ENCODE data around the gene LIN37.

LIN37 gene, protein sequence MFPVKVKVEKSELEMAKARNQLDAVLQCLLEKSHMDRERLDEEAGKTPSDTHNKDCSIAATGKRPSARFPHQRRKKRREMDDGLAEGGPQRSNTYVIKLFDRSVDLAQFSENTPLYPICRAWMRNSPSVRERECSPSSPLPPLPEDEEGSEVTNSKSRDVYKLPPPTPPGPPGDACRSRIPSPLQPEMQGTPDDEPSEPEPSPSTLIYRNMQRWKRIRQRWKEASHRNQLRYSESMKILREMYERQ

DNA sequence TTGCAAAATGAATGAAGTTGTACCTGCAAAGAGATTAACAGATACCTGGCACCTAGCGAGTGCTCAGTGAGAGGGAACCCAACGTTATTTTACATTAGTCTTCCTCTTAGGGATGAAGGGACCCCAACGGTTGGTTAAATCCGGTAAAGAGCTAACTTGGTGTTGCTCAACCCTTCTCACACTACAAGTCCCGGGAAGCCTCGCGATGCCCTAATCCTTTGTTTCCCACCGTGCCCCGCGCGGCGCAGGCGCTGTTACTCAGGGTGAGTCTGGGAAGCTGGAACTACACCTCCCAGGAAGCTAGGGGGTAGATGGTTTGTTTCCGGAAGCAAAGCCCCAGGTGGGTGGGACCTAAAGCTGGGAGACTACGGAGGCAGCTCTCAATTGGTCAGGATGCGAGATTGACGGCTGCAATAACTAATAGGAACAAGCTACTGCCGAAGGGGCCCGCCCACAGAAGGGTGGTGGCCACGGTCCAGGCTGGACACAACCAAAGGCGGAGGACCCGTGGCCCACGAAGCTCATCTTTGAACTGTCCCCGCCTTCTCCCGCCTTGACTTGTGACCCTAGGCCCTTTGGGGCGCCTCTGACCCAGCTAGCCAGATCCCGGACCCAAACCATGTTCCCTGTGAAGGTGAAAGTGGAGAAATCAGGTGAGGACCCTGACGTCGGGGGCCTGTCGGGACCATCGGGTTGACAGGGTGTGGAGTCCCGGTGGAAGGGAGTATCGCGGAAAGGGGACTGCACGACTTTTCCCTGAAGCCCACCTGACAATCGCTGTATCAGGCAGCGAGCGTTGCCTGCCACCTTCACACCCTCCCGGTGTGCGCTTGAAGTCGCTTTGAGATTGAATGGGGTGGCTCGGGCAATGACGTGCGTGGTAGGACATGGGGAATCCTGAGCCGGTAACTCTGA lies at the start of gene LIN37:
TSS of gene LIN37 (plus strand) at position 471 of the 915 bp plus-strand sequence. CDS start at position 620, 149 bp downstream.
- peak within 1 kb of the TSS; percentile 26 for H3K27ac ChIP-seq
- DNase-seq (ENCODE audit: low read depth, low spot score) = peak; percentile 96

DNA sequence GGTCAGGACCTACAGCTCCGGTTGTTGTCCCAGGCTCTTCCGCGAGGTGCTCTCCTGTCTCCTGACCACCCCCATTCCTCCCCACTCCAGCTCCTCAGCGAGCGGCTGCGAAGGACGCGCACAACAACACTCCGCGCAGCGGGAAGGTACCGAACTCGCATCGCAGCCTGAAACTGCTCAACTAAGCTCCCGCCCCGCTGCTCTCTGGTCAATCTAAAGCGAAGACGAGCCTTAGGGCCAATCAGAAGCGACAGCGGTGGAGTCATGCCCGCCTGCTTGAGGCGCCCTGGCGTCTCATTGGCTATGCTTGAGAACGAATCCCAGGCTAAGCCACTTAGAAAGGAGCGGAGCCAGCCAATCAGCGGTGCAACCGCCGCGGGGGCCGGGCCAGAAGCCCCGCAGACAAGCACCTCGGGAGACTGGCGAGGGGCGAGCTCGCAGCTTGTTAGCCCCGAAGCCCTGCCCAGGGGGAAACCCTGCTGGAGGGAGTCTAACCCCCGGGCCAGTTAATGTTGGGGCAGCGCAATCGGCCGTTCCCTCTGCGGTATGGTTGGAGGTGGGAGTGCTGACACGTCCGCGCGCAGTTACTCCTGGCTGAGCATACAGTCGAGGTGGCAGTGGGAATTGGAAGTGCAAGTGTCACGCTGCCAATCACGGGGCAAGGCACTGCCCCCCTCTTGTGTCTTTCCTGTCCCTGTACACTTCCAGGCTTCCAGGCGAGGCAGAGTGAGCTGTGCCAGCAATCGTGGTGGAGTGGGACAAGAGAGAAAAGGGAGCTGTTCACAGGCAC lies 46.0 kb upstream of the LIN37 start:
- no peak overlapping the region for H3K27ac ChIP-seq

DNA sequence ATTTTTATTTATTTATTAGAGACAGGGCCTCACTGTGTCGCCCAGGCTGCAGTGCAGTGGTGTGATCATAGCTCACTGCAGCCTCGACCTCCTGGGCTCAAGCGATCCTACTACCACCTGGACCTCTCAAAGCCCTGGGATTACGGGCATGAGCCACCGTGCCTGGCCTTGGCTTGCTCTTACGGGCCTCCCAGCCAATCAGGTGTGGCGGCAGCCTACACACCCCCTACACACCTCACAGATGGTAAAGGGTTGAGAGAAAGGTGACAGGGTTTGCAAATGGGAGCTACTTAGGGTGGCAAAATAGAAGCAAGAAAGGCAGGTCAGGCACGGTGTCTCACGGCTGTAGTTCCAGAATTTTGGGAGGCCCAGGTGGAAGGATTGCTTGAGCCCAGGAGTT lies 45.0 kb upstream of the LIN37 start:
- no peak overlapping the region for H3K27ac ChIP-seq
- DNase-seq (ENCODE audit: low read depth, low spot score) = no peak

More for the DNA sequence above, 46.0 kb upstream of the LIN37 start:
- DNase-seq (ENCODE audit: low read depth, low spot score) = peak; percentile 89

DNA sequence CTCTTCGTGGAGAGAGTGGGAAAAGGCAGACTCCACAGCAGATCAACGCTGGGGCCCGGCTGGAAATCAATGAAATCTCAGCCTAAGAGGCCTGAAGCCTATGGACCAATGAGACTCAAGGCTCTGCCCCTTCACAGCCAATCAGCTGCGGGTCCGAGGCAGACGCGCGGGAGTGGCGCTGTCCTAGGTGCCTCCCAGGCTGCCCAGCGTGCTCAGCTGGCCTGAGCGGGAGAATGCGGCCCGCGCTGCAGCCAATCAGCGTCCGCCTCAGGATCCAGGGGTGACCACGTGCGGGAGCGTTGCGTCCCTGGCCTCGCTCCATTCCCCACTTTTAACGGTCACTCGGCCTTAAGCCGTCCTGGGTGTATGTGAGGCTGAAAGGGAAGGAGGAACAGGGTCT lies 44.2 kb upstream of the LIN37 start, which contains the start of gene ZBTB32:
TSS of gene ZBTB32 (plus strand) at position 341 of the 400 bp plus-strand sequence. CDS start 10,069 bp downstream, outside the sequence.
- no peak within 1 kb of the TSS for H3K27ac ChIP-seq
- no peak for DNase-seq (ENCODE audit: low read depth, low spot score)

DNA sequence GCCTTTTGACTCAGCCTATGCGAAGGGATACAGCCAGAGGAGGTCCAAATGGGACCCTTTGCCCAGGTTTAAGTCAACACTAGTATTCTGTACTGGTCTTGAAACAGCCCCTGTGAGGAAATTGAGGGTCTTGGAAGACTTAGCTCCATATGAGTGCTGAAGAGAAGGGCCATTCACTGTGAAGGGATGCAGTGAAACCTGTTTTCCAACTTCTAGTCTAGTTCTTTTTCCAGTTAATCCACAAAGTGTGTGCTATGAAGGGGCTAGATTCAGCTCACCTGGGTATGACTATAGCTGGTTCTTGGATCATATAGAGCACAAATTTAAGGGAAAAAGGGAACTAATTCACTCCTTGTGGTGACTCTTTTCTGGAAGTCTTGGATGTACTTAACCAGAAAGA lies 40.0 kb upstream of the LIN37 start:
- H3K27ac ChIP-seq = no peak overlapping the region
- no peak for DNase-seq (ENCODE audit: low read depth, low spot score)

DNA sequence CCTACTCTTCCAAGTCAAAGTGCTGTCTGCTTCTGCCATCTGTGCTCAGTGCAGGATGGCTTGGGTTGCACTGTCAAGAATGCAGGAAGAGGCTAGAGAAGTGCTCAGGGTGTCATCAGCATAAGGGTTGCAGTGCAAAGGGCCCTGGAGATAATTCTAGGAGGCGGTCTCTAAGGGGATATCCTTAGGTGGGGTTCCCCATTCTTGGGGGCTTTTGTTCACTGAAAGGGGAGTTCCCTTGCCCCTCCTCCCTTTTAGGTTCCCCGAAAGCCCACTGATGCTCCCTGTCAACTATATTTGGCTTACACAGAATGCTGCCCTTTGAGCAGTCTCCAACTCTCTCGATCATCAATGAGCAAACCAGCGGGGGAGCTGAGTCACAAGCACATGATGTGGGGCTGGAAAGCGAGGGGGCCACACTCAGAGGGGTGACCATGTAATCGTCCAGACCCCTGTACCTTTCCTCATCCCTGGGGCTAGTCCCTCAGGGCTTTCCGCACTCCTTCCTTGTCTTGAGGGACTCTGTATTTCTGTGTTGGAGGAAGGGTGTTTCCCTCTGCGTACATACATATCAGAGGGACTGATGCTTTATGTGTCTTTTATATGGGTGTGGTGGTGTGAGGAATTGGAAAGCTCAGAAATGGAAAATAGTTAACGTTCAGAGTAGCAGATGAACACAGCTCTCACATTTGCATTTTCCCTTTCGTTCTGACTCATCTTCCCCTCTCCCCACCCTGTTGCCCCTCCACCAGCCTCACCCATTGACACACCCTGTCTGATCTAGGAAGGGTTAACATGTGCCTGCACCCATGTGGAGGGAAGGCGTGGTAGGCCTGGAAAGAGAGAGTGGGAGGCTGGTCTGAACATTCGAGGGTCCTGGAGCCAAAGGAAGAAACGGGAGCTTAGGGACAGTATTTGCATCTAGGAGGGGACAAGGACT lies 37.3 kb upstream of the LIN37 start:
- DNase-seq (ENCODE audit: low read depth, low spot score) = no peak
- H3K27ac ChIP-seq = no peak overlapping the region

DNA sequence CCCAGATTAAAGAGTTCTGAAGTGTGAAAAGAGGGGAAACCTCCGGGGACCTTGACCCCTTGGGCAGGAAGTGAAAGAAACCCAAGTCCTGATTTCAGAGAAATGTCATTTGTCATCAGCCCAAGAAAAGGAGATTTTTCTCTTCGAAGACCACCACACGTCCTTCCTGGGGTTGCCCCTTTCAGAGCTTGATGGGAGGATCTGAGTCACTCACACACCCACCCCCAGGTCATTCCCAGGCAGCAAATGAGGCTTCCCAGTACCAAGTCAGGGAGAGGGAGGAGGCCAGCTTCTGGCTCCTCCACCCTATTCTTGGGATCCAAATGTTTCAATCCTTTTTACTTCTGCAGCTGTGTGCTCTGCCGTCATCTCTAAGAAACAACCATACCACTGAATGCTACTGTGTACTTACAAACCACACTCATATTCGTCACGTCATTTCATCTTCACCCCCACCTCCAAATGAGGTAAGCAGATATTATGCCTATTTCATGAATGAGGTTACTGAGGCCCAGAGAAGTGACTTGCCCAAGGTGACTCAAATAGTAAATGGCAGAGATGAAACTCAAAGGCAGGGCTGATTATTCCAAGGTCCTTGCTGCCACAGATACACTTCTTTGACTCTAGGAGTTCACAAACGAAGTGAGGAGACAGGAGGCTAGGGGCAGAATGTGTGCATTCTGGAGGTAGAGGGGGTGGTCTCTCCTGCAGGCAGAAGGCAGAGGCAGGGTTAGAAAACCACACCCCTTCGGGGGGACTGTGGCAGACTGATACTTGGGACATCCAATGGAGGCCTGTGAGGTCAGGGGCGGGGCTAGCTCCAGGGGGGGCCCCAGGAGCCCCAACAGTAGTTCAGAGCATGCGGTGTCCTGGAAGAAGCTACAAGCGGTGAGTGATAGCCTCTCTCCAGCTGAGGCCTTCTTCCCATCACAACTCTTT lies 35.5 kb upstream of the LIN37 start:
- no peak for DNase-seq (ENCODE audit: low read depth, low spot score)
- H3K27ac ChIP-seq = no peak overlapping the region

DNA sequence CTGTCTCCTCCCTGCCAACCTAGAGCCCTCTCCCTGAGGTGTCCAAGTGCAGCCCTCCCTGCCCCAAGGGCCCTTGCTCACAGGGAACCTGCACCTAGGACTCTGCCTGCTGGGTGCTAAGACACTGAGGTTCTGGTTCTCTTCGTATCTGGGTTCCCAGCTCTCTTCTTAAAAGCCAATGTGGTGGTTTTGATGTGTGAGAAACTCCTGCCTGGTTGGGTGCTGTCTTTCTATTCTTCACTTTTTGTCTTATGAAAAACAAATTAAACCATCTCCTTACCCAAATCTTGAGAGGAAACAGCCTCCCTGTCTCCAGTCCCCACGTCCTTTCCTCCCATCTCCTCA lies 34.9 kb upstream of the LIN37 start:
- no peak overlapping the region for H3K27ac ChIP-seq
- no peak for DNase-seq (ENCODE audit: low read depth, low spot score)

DNA sequence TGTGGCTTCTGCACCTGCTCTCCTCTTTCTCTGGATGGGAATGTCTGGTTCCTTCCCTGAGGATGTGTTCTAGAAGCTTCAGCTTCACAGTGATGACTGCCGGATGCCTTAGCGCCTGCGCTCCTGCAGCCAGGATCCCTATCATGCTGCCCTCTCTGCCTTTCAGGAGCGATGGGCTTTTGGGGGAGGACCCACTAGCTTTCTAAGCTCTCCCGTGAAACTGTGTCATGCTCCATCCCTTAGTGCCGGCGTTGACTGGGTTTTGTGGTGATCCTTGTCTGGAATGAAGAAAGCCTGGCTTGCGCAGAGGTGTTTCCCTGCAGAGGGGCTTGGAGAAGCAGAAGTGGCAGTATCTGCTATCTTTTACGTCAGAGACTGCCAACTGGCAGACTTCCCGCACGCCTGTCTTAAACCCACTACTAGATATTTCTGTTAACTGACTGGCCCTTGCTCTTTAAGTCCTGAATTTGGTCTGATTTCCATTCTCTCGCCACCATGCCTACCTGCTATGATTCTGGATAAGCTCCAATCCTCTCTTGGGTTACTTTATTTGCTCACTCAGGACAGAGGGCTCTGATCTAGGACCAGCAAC lies 34.4 kb upstream of the LIN37 start:
- H3K27ac ChIP-seq = no peak overlapping the region
- no peak for DNase-seq (ENCODE audit: low read depth, low spot score)

DNA sequence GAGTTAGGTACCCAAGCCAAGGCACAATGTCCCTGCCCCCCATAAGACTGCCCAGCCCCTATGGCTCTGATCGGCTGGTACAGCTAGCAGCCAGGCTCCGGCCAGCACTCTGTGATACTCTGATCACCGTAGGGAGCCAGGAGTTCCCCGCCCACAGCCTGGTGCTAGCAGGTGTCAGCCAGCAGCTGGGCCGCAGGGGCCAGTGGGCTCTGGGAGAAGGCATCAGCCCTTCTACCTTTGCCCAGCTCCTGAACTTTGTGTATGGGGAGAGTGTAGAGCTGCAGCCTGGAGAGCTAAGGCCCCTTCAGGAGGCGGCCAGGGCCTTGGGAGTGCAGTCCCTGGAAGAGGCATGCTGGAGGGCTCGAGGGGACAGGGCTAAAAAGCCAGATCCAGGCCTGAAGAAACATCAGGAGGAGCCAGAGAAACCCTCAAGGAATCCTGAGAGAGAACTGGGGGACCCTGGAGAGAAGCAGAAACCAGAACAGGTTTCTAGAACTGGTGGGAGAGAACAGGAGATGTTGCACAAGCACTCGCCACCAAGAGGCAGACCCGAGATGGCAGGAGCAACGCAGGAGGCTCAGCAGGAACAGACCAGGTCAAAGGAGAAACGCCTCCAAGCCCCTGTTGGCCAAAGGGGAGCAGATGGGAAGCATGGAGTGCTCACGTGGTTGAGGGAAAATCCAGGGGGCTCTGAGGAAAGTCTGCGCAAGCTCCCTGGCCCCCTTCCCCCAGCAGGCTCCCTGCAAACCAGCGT lies 33.6 kb upstream of the LIN37 start:
- DNase-seq (ENCODE audit: low read depth, low spot score) = no peak

DNA sequence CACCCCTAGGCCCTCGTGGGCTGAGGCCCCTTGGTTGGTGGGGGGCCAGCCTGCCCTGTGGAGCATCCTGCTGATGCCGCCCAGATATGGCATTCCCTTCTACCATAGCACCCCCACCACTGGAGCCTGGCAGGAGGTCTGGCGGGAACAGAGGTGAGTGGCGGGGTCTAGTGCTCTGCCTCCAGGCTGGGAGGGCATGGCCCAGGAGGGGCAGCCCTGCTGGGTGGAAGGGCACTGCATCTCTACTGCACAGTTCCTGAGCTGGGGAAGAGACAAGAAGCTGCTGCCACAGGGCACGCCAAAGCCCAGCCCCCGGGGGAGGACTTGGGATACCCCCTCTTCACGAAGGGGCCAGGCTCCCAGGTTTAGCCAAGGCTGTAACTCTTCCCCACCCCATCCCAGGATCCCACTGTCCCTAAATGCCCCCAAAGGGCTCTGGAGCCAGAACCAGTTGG lies 33.0 kb upstream of the LIN37 start:
- H3K27ac ChIP-seq = no peak overlapping the region
- DNase-seq (ENCODE audit: low read depth, low spot score) = no peak

More for the DNA sequence above, 33.6 kb upstream of the LIN37 start:
- no peak overlapping the region for H3K27ac ChIP-seq

DNA sequence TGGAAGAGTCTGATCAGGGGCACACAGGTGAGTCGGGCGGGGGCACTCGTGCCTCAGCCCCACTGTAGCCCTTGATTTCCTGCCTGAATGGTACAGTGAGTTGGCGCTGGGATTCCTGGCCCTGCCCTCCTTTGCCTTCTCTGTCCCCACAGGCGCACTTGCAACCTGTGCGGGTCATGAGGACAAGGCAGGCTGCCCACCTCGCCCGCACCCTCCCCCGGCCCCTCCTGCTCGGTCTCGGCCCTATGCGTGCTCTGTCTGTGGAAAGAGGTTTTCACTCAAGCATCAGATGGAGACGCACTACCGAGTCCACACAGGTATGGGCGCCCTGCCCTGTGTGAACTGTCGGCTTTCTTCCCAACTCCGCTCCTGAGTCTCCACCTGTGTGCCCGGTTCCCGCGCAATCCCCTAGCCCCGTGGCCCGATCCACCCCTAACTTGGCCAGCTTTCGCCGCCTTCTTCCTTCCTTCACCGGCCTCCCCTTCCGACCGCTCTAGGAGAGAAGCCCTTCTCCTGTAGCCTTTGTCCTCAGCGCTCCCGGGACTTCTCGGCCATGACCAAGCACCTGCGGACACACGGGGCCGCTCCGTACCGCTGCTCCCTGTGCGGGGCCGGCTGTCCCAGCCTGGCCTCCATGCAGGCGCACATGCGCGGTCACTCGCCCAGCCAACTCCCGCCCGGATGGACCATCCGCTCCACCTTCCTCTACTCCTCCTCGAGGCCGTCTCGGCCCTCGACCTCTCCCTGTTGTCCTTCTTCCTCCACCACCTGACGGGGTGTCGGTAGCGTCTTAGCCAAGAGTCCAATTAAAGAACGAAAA lies 32.2 kb upstream of the LIN37 start:
- no peak for DNase-seq (ENCODE audit: low read depth, low spot score)
- peak overlapping the region; percentile 85 for H3K27ac ChIP-seq

DNA sequence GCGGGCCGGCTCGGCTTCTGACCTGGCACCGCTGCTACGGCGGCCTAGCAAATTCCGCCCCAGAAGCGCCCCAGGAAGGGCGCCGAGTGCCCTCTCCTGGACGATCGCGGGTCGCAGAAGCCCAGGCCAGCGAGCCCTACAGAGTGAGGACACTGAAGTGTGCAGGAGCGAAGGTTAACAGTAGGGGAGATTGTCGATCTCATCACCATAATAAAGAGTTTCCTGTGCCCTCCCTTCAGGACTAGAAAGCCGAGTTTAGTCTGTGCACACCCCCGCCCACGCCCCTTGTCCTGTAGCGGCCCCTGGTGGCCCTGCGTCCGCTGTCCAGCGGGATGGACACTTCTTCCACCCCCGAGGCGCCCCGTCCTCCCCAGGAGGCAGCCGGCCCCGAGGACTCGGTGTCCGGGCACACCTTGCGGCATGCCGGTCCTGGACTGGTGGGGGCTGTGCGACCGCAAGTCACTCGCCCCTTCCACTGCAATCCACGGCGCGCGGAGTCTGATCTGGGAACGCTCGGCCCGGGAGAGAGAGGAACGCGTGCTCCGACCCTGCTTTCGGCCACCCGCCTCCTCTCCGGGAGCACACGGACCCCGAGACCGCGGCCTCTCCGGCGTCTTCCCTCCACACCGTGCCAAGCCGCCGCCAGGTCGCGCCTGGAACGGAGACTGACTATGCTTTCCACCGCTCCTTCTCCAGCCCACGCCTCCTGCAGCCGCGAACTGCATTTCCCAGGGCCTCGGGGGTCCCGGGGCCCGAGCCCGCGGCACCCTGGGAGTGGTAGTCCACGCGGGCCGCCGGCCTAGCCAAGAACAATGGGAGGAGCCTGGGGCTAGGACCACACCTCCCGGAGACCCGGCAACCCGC lies 31.3 kb upstream of the LIN37 start:
- peak; percentile 55 for DNase-seq (ENCODE audit: low read depth, low spot score)

DNA sequence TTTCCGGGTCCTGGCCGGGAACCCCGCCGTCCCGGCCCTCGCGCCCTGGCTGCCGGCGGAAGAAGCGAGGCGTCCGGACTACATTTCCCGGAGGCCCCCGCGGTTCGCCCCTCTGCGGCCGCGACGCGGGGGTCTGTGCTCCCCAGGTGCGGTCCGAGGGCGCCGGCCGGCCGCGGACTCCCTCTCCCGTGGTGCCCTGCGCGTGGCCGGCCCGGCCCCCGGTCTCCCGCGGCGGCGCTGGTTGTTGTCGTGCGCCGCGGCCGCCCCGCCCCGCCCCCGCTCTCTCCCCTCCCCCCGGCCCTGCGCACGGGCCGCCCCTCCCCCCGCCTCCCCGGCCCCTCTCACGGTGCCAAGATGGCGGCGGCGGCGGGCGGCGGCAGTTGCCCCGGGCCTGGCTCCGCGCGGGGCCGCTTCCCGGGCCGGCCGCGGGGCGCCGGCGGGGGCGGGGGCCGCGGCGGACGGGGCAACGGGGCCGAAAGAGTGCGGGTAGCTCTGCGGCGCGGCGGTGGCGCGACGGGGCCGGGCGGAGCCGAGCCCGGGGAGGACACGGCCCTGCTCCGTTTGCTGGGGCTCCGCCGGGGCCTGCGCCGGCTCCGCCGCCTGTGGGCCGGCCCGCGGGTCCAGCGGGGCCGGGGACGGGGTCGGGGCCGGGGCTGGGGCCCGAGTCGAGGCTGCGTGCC lies 30.6 kb upstream of the LIN37 start, which contains the start of gene KMT2B:
TSS of gene KMT2B (plus strand) at position 339 of the 680 bp plus-strand sequence. CDS start at position 355, 16 bp downstream.
- no peak for DNase-seq (ENCODE audit: low read depth, low spot score)
- H3K27ac ChIP-seq = peak within 1 kb of the TSS; percentile 85

More for the DNA sequence above, 31.3 kb upstream of the LIN37 start:
- peak overlapping the region; percentile 85 for H3K27ac ChIP-seq

All from epithelial cell of prostate (primary cell).